H1 (cell line): ENCODE measurements around the gene SPACDR. TPM values are rescaled to one million over a fixed set of nuclear protein-coding genes. Genes with fewer than 3 reads are reported as not detected.

ENCODE experiments used
- CTCF ChIA-PET: fragments of 300-600 bp; sonication (Branson Sonifier 250); formaldehyde crosslinking; loops from one replicate; lab custom pipeline; 2021; ENCODE audit not compliant: partially characterized antibody; lab: Charles Lee
- POLR2A ChIA-PET: fragments of 300-600 bp; sonication (Branson Sonifier 250); formaldehyde crosslinking; loops from one replicate; lab custom pipeline; 2021; ENCODE audit warnings: inconsistent platforms; ENCODE audit not compliant: partially characterized antibody; lab: Charles Lee
- DNase-seq, 2 experiments: peaks; one replicate each; pipeline versions ENCODE4 v3.0.0 to v3.0.0-alpha.2; 2010 to 2022; ENCODE audit warnings: low spot score in 2 of 2, low read depth in 1 of 2, mixed read lengths in 1 of 2
- FAIRE-seq: peaks from 2 replicates; lab custom pipeline; 2011; peaks lifted over from hg19 to GRCh38; lab: Jason Lieb, UNC
- H2AFZ ChIP-seq: 2 replicates; pipeline ENCODE4 v1.8.1; 2012; ENCODE audit warnings: low read length, inconsistent platforms
- H2AK5ac ChIP-seq: 2 replicates; pipeline ENCODE4 v1.6.1; 2013; ENCODE audit warnings: low read depth, low read length
- H2BK120ac ChIP-seq: replicated peaks from 2 replicates; pipeline ENCODE3; 2013; ENCODE audit warnings: low read depth, low read length, inconsistent platforms
- H2BK12ac ChIP-seq: 2 replicates; pipeline ENCODE4 v1.6.1; 2013; ENCODE audit warnings: low read depth, low read length
- H2BK15ac ChIP-seq: 2 replicates; pipeline ENCODE4 v1.6.1; 2013; ENCODE audit warnings: low read length
- H2BK20ac ChIP-seq: 2 replicates; pipeline ENCODE4 v1.6.1; 2013; ENCODE audit warnings: low read length
- H2BK5ac ChIP-seq: 2 replicates; pipeline ENCODE4 v1.6.1; 2013; ENCODE audit warnings: low read depth, low read length
- H3K14ac ChIP-seq: 2 replicates; pipeline ENCODE4 v1.6.1; 2013; ENCODE audit warnings: inconsistent platforms; ENCODE audit not compliant: insufficient read length
- H3K18ac ChIP-seq: 2 replicates; pipeline ENCODE4 v1.6.1; 2013; ENCODE audit warnings: low read length; ENCODE audit errors: extremely low read depth
- H3K23ac ChIP-seq: 2 replicates; pipeline ENCODE4 v1.6.1; 2013; ENCODE audit warnings: inconsistent platforms; ENCODE audit not compliant: insufficient read length
- H3K23me2 ChIP-seq: 2 replicates; pipeline ENCODE4 v1.6.1; 2013; ENCODE audit warnings: low read depth, low read length
- H3K27ac ChIP-seq: 2 replicates; pipeline ENCODE4 v1.6.1; 2011; ENCODE audit warnings: low read depth, low read length, inconsistent platforms
- H3K27me3 ChIP-seq, 4 experiments: replicated peaks in 1 of 4; 1 replicate in 1 of 4; 2 replicates in 3 of 4; pipeline versions ENCODE4 v1.6.1 to v1.8.1; 2011 to 2013; ENCODE audit warnings: low read length in 3 of 4, mild to moderate bottlenecking in 3 of 4, inconsistent platforms in 2 of 4, mixed read lengths in 2 of 4, moderate library complexity in 1 of 4; ENCODE audit not compliant: control insufficient read depth in 3 of 4, insufficient read depth in 3 of 4; ENCODE audit errors: extremely low read depth in 1 of 4
- H3K36me3 ChIP-seq, 4 experiments: 2 replicates each; pipeline versions ENCODE4 v1.6.1 to v1.8.1; 2011 to 2013; ENCODE audit warnings: mild to moderate bottlenecking in 4 of 4, low read length in 3 of 4, moderate library complexity in 2 of 4, control low read depth in 1 of 4, inconsistent platforms in 1 of 4; ENCODE audit not compliant: insufficient read depth in 4 of 4, control insufficient read depth in 2 of 4
- H3K4ac ChIP-seq: replicated peaks from 2 replicates; pipeline ENCODE3; 2013; ENCODE audit warnings: low read length, low read depth, mixed read lengths, inconsistent platforms; ENCODE audit not compliant: insufficient read length
- H3K4me1 ChIP-seq, 4 experiments: replicated peaks in 1 of 4; 1 replicate in 1 of 4; 2 replicates in 3 of 4; pipeline versions ENCODE4 v1.6.1 to v1.8.1; 2011 to 2013; ENCODE audit warnings: low read length in 3 of 4, inconsistent platforms in 2 of 4, mixed read lengths in 1 of 4; ENCODE audit not compliant: insufficient read depth in 4 of 4, control insufficient read depth in 3 of 4
- H3K4me2 ChIP-seq, 2 experiments: 2 replicates each; pipeline versions ENCODE4 v1.6.1 to v1.8.1; 2011 to 2013; ENCODE audit warnings: low read depth in 2 of 2, low read length in 2 of 2, control low read depth in 1 of 2, inconsistent platforms in 1 of 2, mild to moderate bottlenecking in 1 of 2; ENCODE audit not compliant: insufficient read depth in 1 of 2
- H3K4me3 ChIP-seq, 4 experiments: fragments of 200-600, 300-600 bp in 1 of 4; sonication (generic), shearing (Covaris generic), sonication (Bioruptor Twin) in 1 of 4; 2 replicates each; pipeline versions ENCODE4 v1.5.1 to v1.8.1; 2011 to 2016; ENCODE audit warnings: low read length in 4 of 4, low read depth in 3 of 4, control low read depth in 2 of 4, inconsistent platforms in 2 of 4, mild to moderate bottlenecking in 2 of 4, mixed read lengths in 1 of 4, moderate library complexity in 1 of 4; ENCODE audit not compliant: insufficient read depth in 2 of 4; ENCODE audit errors: extremely low read depth in 1 of 4
- H3K56ac ChIP-seq: replicated peaks from 2 replicates; pipeline ENCODE3; 2013; ENCODE audit warnings: low read depth, mild to moderate bottlenecking, mixed read lengths, low read length, inconsistent platforms; ENCODE audit not compliant: insufficient read length
- H3K79me1 ChIP-seq: 2 replicates; pipeline ENCODE4 v1.6.1; 2013; ENCODE audit warnings: low read depth, low read length, control low read depth
- H3K79me2 ChIP-seq, 2 experiments: 2 replicates each; pipeline versions ENCODE4 v1.6.1 to v1.8.1; 2012 to 2013; ENCODE audit warnings: low read length in 2 of 2, mild to moderate bottlenecking in 2 of 2, inconsistent platforms in 1 of 2; ENCODE audit not compliant: insufficient read depth in 2 of 2, control insufficient read depth in 1 of 2
- H3K9ac ChIP-seq, 4 experiments: replicated peaks in 1 of 4; 1 replicate in 1 of 4; 2 replicates in 3 of 4; pipeline versions ENCODE4 v1.6.1 to v1.8.1; 2011 to 2013; ENCODE audit warnings: low read depth in 3 of 4, low read length in 3 of 4, control low read depth in 2 of 4, mild to moderate bottlenecking in 2 of 4, moderate library complexity in 2 of 4, inconsistent platforms in 1 of 4; ENCODE audit errors: extremely low read depth in 1 of 4
- H3K9me3 ChIP-seq, 2 experiments: 2 replicates each; pipeline versions ENCODE4 v1.6.1 to v1.8.1; 2012 to 2013; ENCODE audit warnings: mild to moderate bottlenecking in 2 of 2, moderate library complexity in 2 of 2, control low read depth in 1 of 2, inconsistent platforms in 1 of 2, low read depth in 1 of 2, low read length in 1 of 2, mixed read lengths in 1 of 2; ENCODE audit not compliant: insufficient read depth in 2 of 2
- H4K20me1 ChIP-seq, 2 experiments: replicated peaks in 1 of 2; 2 replicates each; pipeline versions ENCODE3 to v1.8.1; 2011 to 2013; ENCODE audit warnings: inconsistent platforms in 2 of 2, low read length in 2 of 2, mild to moderate bottlenecking in 1 of 2; ENCODE audit not compliant: insufficient read depth in 2 of 2, control insufficient read depth in 1 of 2
- H4K5ac ChIP-seq: 2 replicates; pipeline ENCODE4 v1.6.1; 2013; ENCODE audit warnings: low read length, low read depth, mixed read lengths, inconsistent platforms; ENCODE audit not compliant: insufficient read length
- H4K8ac ChIP-seq: 2 replicates; pipeline ENCODE4 v1.8.0; 2013; ENCODE audit warnings: mild to moderate bottlenecking, moderate library complexity, low read length, inconsistent platforms; ENCODE audit not compliant: insufficient read depth; ENCODE audit errors: extremely low read depth
- H4K91ac ChIP-seq: replicated peaks from 2 replicates; pipeline ENCODE3; 2013; ENCODE audit warnings: low read length, mixed read lengths, inconsistent platforms; ENCODE audit not compliant: insufficient read length
- RAD21 ChIP-seq, 2 experiments: IDR thresholded peaks in 1 of 2; conservative IDR thresholded peaks in 1 of 2; 2 replicates each; pipeline ENCODE4 v1.6.1; 2011; ENCODE audit warnings: low read depth in 2 of 2, low read length in 2 of 2, improper control_type of control experiment in 1 of 2, inconsistent platforms in 1 of 2, mild to moderate bottlenecking in 1 of 2, moderate library complexity in 1 of 2
- SP4 ChIP-seq: IDR thresholded peaks from 2 replicates; pipeline ENCODE4 v1.6.1; 2012; ENCODE audit warnings: low read length, inconsistent platforms
- WGBS, 2 experiments: shearing (Covaris generic) in 1 of 2; methylation state at CpG; one replicate each; pipeline versions ENCODE4 v1.1.6 to v1.1.7; 2013 to 2015; ENCODE audit warnings: low lambda C conversion rate in 2 of 2, mixed read lengths in 2 of 2, inconsistent platforms in 1 of 2, low coverage in 1 of 2, missing lambda C conversion rate in 1 of 2; ENCODE audit not compliant: insufficient replicate concordance in 2 of 2, insufficient coverage in 1 of 2, insufficient read length in 1 of 2; ENCODE audit errors: extremely low coverage in 1 of 2, missing lambda C conversion rate in 1 of 2; 5-methylcytosine and 5-hydroxymethylcytosine counted together
- polyA plus RNA-seq, 7 experiments: library from polyadenylated mRNA; depleted of rRNA in 3 of 7; stranded (reverse) in 5 of 7; unstranded in 2 of 7; fragments of >200 nt in 5 of 7; fragments of 200-250 nt in 2 of 7; gene quantifications; 1 replicate in 5 of 7; 2 replicates in 1 of 7; 4 replicates in 1 of 7; pipeline versions ENCODE4 v1.2.1 to v1.2.3, GENCODE V29; 2011 to 2013; ENCODE audit warnings: missing spikeins in 2 of 7, mixed read lengths in 2 of 7
- total RNA-seq: library from RNA; stranded (reverse); fragmentation: NEBNext Ultra II Directional; extraction: Animal tissue kit (Norgen Biotek cat#: 25700); gene quantifications from 2 replicates; pipeline ENCODE4 v1.2.1, GENCODE V29; 2021
- TF ChIP-seq, protein P1 (sequence below), 3 experiments: IDR thresholded peaks; 1 replicate in 2 of 3; 2 replicates in 1 of 3; pipeline versions ENCODE4 v1.5.1 to v1.6.1; 2011; ENCODE audit warnings: low read length in 3 of 3, mild to moderate bottlenecking in 3 of 3, inconsistent platforms in 2 of 3, low read depth in 1 of 3, moderate library complexity in 1 of 3; ENCODE audit not compliant: insufficient read depth in 1 of 3; ENCODE audit errors: control extremely low read depth in 1 of 3

SPACDR gene
- total and polyA plus RNA-seq, 2 of the 8 experiments (the other 6 are each of a cell fraction or from before 2014, with no cell fraction given), result 0.26 TPM; not detected in 1

DNA sequence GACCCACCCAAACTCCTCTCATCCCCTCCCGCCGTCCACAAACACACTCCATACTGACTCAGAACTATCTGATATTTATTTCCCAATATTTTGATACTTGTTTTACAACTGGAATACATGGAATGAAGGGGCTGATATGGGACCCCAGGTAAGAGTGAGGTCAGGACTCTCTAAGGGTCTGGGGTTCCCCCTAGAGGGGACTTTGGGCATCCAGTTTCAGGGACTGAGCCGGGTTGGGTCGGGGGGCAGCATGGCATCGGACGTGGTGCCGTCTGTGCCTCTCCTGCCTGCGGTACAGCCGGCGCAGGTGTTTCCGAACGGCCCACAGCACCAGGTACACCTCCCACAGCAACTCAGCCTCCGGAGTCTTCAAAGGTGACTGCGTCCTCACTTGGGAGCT lies 7.5 kb downstream of the SPACDR start:
- Histone ChIP-seq H3K4me1 (peaks cover 0 to 8% (median 6%) of the 10 kb centered on the region in 4 experiments; a peak in 6 of 7 replicates), H3K36me3 (no peaks in the 10 kb centered on the region), H3K79me2 (no peaks in the 10 kb centered on the region), H3K27ac (no peak overlapping the region), H2AFZ (0 out of 2 replicates have a peak overlapping the region, but pooled peaks have one; percentile 94), H3K9me3 (no peaks in the 10 kb centered on the region), H3K18ac (no peak overlapping the region), H2BK12ac (0 out of 2 replicates have a peak overlapping the region, but pooled peaks have one; percentile 72), H2BK120ac (no peak overlapping the region), H3K79me1 (no peaks in the 10 kb centered on the region), H4K8ac (no peak overlapping the region), H3K4ac (no peak overlapping the region), H4K20me1 (no peaks in the 10 kb centered on the region), H3K27me3 (no peaks in the 10 kb centered on the region), H3K23ac (no peak overlapping the region), H2BK5ac (0 out of 2 replicates have a peak overlapping the region, but pooled peaks have one; percentile 78), H3K14ac (no peak overlapping the region), H2BK15ac (peak overlapping the region; percentile 65), H4K5ac (no peak overlapping the region), H3K4me3 (no peak overlapping the region), H3K4me2 (no peak overlapping the region), H3K56ac (no peak overlapping the region), H2BK20ac (0 out of 2 replicates have a peak overlapping the region, but pooled peaks have one; percentile 61), H4K91ac (no peak overlapping the region), H3K9ac (no peak overlapping the region), H3K23me2 (no peaks in the 10 kb centered on the region), H2AK5ac (no peak overlapping the region)
- POLR2A ChIA-PET, result interaction anchor here (0.6 to 8.2 kb wide), 7 partner anchors 9 to 128 kb away, joined by 3 to 81 read pairs (median 4); partner anchors contain the start of genes MEPCE, TSC22D4 and ZCWPW1
- no peak for DNase-seq
- TF ChIP-seq SP4 (no peak), RAD21 (IDR thresholded peaks at IDR 0.05 in 1 of 2, conservative IDR thresholded peaks at IDR 0.05 in 1 of 2; ENCODE audit: low read depth in 2 of 2, low read length in 2 of 2) (peak; percentile 31 to 43; a peak in 2 of 4 replicates)
- TF ChIP-seq, protein P1, sequence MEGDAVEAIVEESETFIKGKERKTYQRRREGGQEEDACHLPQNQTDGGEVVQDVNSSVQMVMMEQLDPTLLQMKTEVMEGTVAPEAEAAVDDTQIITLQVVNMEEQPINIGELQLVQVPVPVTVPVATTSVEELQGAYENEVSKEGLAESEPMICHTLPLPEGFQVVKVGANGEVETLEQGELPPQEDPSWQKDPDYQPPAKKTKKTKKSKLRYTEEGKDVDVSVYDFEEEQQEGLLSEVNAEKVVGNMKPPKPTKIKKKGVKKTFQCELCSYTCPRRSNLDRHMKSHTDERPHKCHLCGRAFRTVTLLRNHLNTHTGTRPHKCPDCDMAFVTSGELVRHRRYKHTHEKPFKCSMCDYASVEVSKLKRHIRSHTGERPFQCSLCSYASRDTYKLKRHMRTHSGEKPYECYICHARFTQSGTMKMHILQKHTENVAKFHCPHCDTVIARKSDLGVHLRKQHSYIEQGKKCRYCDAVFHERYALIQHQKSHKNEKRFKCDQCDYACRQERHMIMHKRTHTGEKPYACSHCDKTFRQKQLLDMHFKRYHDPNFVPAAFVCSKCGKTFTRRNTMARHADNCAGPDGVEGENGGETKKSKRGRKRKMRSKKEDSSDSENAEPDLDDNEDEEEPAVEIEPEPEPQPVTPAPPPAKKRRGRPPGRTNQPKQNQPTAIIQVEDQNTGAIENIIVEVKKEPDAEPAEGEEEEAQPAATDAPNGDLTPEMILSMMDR (IDR thresholded peaks at IDR 0.05; ENCODE audit: control extremely low read depth in 1 of 3, insufficient read depth in 1 of 3, low read depth in 1 of 3, low read length in 3 of 3), result peak; percentile 32 to 41 (median 34); a peak in 3 of 4 replicates
- 89 to 100% methylated on average over 2 to 14 of the region's 14 CpGs for WGBS, 2 experiments
- no peak for FAIRE-seq
- CTCF ChIA-PET, result interaction anchor here (0.6 to 8.3 kb wide), 21 partner anchors 6 to 323 kb away, joined by 3 to 70 read pairs (median 5); partner anchors contain the start of gene SPACDR
